Measurements from ENCODE around the gene USH2A. TPM values are rescaled to one million over a fixed set of nuclear protein-coding genes. Genes with fewer than 3 reads are reported as not detected.

Gene USH2A
- polyA plus RNA-seq, 1 of the 3 experiments (the other 2 are of a cell fraction) = under 0.01 TPM

DNA sequence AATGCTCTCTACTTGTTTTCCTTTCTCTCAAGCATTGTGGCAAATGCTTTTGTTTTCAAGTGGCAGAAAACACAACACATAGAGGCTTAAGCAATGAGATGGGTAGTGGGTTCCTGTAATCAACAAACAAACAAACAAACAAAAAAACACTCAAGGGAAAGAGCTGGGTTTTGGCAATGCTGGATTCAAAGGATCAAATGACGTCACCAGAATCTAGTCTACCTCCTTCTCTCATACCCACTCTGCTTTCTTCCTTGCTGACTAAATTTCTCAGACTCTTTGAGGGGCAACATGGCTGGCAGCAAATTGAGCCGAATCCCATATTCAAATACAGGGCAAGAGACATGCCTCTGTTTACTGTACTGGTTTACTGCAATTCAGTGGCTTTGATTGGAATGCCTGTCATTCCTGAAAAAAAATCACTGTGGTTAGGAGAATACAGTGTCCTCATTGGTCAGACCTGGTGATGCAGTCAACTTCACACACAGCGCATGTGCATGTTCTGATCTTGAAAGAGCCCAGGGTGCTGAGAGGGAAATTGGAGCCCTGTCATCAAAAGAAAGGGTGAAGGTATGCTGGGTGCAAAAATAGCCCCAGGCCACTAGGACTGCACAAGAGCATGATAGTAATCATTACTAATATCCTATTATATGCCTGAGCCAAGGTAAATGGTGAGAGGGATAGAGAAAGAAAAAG, 500.0 kb downstream of the USH2A start:
- no peaks in the 10 kb centered on the region for H4K20me1 ChIP-seq (ENCODE audit: insufficient read depth)
- no peaks in the 10 kb centered on the region; the same call in 1 of the 2 replicates for H3K27me3 ChIP-seq (ENCODE audit: insufficient read depth)
- TF ChIP-seq SMC3 (IDR thresholded peaks at IDR 0.05; ENCODE audit: low read depth, low read length) = no peak
- no peak for TF ChIP-seq RFX5 (IDR thresholded peaks at IDR 0.05; ENCODE audit: low read length)
- TF ChIP-seq, protein P1, sequence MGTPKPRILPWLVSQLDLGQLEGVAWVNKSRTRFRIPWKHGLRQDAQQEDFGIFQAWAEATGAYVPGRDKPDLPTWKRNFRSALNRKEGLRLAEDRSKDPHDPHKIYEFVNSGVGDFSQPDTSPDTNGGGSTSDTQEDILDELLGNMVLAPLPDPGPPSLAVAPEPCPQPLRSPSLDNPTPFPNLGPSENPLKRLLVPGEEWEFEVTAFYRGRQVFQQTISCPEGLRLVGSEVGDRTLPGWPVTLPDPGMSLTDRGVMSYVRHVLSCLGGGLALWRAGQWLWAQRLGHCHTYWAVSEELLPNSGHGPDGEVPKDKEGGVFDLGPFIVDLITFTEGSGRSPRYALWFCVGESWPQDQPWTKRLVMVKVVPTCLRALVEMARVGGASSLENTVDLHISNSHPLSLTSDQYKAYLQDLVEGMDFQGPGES (IDR thresholded peaks at IDR 0.05; ENCODE audit: low read depth, low read length) = no peak
- TF ChIP-seq, protein P2, sequence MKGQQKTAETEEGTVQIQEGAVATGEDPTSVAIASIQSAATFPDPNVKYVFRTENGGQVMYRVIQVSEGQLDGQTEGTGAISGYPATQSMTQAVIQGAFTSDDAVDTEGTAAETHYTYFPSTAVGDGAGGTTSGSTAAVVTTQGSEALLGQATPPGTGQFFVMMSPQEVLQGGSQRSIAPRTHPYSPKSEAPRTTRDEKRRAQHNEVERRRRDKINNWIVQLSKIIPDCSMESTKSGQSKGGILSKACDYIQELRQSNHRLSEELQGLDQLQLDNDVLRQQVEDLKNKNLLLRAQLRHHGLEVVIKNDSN (IDR thresholded peaks at IDR 0.05; ENCODE audit: borderline replicate concordance, low read depth) = no peak
- TF ChIP-seq NRF1 (IDR thresholded peaks at IDR 0.05; ENCODE audit: low read depth, low read length) = no peak
- no peak for TF ChIP-seq GABPA (IDR thresholded peaks at IDR 0.05; ENCODE audit: low read depth)
- TF ChIP-seq CTCF (IDR thresholded peaks at IDR 0.05) = no peak
- TF ChIP-seq JUND (IDR thresholded peaks at IDR 0.05) = no peak
- TF ChIP-seq CHD2 (IDR thresholded peaks at IDR 0.05; ENCODE audit: low read length, partially characterized antibody) = no peak
- TF ChIP-seq ZBTB33 (IDR thresholded peaks at IDR 0.05; ENCODE audit: borderline replicate concordance, low read depth) = no peak
- no peak for TF ChIP-seq RAD21 (IDR thresholded peaks at IDR 0.05; ENCODE audit: low read length)
- no peak for TF ChIP-seq FOSL2 (IDR thresholded peaks at IDR 0.05; ENCODE audit: borderline replicate concordance, low read depth)
- TF ChIP-seq POLR2AphosphoS5 (IDR thresholded peaks at IDR 0.05; ENCODE audit: low read depth, low read length) = no peak
- TF ChIP-seq SIN3A (IDR thresholded peaks at IDR 0.05; ENCODE audit: borderline replicate concordance, low read depth, low read length) = no peak
- no peak for TF ChIP-seq RCOR1 (IDR thresholded peaks at IDR 0.05; ENCODE audit: low read length)
- TF ChIP-seq RXRA (IDR thresholded peaks at IDR 0.05; ENCODE audit: borderline replicate concordance, low read depth) = no peak
- TF ChIP-seq ELF1 (IDR thresholded peaks at IDR 0.05) = no peak
- no peak for TF ChIP-seq REST (IDR thresholded peaks at IDR 0.05; ENCODE audit: low read depth, low read length)
- no peak for TF ChIP-seq EZH2phosphoT487 (IDR thresholded peaks at IDR 0.05; ENCODE audit: borderline replicate concordance, low read depth)
- H2AFZ ChIP-seq (ENCODE audit: low read depth) = no peak overlapping the region
- H3K4me3 ChIP-seq (ENCODE audit: low read depth in 2 of 2, low read length in 1 of 2) = no peak overlapping the region
- H3K4me2 ChIP-seq = no peak overlapping the region
- no peaks in the 10 kb centered on the region; the same call in 1 of the 2 replicates for H3K9me3 ChIP-seq
- ChIA-PET CTCF (no interaction called here), POLR2A (no interaction called here)
- 47% methylated on average over 3 of the region's 3 CpGs for WGBS (ENCODE audit: low lambda C conversion rate)
- no peaks in the 10 kb centered on the region for H3K79me2 ChIP-seq (ENCODE audit: insufficient read depth)
- H3K9me2 ChIP-seq = no peaks in the 10 kb centered on the region
- no peaks in the 10 kb centered on the region for H3F3A ChIP-seq (replicated peaks; ENCODE audit: insufficient read depth)
- no peak overlapping the region for H3K9ac ChIP-seq
- no peaks in the 10 kb centered on the region for H3K36me3 ChIP-seq (replicated peaks in 1 of 2; ENCODE audit: control insufficient read depth in 1 of 2, insufficient read depth in 2 of 2, low read length in 1 of 2)
- H3K4me1 ChIP-seq (ENCODE audit: control insufficient read depth in 1 of 2, insufficient read depth in 2 of 2, low read depth in 1 of 2, low read length in 1 of 2) = no peaks in the 10 kb centered on the region
- DNase-seq = no peak
- no peak overlapping the region for H3K27ac ChIP-seq (ENCODE audit: low read depth in 2 of 2, low read length in 1 of 2)
